ENCODE data around the gene PPP1CA. TPM values are rescaled to one million over a fixed set of nuclear protein-coding genes. Genes with fewer than 3 reads are reported as not detected.

PPP1CA gene
- total RNA-seq, 1 donor from 2014 or later, result 347 TPM

DNA sequence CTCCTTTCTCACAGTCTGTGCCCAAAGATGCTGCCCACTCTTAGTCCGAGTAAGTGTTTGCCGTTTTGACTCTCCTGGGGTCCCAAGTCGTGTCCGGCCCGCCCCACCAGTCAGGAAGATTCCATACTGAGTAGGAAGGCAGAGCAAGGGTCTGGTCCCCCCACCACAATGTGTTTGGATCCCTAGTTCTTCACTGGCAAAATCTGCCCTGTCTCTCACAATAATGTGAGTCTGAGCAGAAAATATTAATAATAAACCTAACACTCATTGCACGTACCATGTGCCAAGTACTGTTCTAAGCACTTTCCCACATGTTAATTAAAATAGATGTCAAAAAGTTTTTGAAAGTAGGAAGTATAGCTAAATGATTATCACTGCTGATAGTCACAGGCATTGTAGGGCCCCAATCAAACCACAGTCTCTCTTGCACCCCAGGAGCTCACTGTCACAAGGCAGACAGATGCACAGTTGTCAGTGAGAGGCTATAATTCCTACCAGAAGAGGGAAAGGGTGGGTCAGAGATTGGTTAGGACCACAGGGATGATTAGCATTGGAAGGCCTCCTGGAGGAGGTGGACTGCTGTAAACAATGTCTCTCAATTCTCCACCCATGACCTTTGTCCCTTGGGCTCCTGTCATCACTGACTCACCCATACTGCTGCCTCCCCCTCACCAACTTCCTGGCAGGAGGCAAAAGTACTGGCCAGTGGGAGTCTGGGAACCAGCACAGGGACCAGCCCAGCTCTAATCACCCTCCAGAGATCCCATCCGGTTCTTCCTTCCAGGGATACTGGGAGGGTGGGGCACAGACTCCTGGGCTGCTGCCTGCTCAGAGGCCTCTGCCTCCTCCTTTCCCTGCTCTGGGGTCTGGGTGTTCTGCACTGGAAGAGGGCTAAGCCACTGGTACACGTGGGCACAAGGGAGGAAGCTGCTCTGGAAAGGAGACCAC is 47.3 kb downstream of the PPP1CA start:
- intact Hi-C loops (cut with micrococcal nuclease), result no loop called here

DNA sequence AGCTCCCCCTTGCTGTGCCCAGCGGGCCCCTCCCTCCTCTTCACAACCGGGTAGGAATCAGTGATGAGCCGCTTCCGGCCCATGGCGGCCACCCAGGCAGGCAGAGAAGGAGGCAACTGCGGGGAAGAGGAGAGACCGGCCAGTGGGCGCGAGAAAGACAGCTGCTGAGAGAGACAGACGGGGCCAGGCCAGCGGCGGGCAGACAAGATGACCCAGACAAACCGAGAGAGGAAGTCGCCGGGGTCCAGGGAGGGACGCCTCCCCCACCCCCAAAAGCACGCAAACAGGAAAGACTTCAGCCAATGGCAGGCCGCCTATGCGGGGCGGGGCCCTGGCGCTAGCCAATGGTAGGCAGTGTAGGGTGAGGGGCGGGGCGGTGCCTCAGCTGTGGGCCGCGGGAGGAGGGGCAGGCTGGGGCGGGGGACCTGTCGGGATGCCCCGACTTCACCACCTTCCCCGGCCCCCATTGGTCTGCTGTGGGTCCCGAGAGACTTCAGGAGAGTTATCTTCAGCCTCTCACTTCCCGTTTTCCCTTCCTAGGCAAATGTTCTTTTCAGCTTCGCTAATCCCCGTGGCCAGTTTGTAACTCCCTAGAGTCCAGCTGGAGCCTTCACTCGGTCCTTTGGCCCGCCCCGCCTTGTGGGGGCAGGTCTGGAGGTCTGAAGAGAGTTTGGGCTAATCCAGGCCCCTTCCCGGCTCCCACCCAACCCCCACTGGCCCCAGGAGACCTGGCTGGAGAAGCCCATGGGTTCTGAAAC is 48.2 kb downstream of the PPP1CA start, which contains the start of gene POLD4:
Gene POLD4, minus strand, starts transcription at position 230 of the 758 bp plus-strand sequence. Its CDS starts 147 bp downstream, at position 83.
- intact Hi-C loops (cut with micrococcal nuclease), result loop anchor here (1.0 kb wide), 11 partner anchors 18 to 452 kb away; partner anchors contain the start of genes CDK2AP2, RAD9A, RPS6KB2 and TMEM134

DNA sequence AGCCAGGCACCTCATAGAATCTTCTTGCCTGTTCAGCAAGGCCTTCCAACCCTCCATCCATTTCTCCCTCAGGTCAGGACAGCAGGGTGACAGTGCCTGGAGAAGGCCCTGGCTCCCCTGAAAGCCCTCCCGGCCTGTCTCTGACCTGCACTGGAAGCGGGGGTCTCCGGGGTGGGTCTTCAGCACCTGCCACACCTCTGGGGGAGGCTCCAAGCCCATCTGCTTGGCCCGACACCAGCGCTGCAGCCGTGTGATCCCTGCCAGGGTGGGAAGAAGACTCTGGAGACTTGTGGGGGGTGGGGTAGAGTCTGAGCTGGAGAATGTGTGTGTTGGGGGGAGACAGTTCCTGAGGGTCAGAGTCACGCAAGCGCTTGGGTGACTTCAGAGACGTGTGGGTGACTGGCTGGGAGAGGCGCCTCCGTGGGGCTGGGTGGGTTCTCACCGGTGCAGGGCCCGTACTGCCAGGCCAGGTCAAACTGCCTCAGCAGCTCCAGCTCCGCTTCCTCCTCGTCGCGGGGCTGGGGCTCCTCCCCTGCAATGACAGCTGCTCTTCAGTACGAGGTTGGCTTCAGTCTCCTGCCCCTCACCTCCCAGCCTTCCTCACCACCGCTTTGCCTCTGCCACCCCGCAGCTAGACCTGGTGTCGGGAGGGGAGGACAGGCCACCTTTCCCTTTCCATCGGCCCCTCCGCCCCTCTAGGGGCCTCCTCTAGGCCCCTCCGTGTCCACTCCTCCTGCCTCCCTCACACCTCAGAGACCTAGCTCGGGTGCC is 48.9 kb downstream of the PPP1CA start:
- intact Hi-C loops (cut with micrococcal nuclease), result loop anchor here (1.0 kb wide), 11 partner anchors 19 to 453 kb away; partner anchors contain the start of genes CDK2AP2, RAD9A, RPS6KB2 and TMEM134

DNA sequence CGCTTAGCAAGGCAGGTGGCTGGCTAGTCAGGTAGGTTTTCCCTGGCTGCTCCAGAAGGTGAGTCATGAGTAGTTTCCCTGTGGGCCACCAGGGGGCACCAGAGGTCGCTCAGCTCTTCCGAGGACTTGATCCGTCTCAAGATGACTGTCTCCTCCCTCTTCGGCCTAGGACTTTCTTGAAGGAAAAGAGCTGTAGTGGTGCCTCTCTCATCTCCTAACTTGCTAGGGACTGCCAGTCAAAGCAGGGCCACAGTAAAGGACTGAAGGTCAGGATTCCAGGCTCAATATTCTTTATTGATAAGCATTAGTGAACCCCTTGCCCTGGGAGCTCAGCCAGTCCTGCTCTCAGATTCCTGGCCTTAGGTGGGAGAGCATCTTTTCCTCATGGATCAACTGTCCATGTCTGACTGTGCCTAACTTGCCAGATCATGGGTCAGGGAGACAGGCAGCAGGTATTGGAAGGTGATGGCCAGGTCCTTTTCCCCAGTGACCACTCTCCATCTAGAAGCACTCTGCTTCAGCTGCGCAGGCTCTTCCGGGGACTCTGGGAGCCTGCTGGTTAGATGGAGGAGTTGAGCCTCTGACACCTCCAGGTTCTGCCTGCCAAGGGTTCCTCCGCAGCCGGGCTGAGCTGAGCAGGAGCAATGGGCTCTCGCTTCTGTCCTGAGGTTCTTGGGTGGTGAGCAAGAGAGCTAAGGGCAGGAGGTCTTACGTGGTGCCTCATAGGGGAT is 50.2 kb downstream of the PPP1CA start:
- intact Hi-C loops (cut with micrococcal nuclease), result loop anchor here (1.0 kb wide), 1 partner anchor 31 kb away; no protein-coding TSS in a partner anchor

DNA sequence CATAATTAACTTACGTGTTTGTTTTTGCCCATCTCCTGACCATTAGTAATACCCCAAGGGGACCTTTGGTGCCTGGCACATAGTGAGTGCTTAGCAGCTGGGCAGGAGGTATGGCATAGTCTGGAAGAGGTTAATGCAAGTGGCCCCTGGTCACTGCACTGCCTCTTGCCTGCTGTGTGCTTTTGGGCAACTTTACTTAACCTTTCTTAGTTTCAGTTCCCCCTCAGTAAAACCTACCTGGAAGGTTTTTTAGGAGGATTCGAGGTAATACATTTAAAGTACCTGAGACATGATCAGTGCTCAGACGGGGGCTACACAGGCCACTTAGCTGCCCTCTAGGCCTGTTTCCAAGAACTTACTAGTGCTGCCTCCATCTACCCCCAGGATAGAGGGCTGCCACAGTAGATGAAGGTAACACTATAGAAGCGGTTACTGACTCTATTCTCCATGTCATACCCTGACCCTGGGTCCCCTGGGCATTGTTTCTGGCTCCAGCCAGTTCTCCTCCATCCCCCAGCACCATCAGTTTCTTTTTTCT is 51.7 kb downstream of the PPP1CA start:
- intact Hi-C loops (cut with micrococcal nuclease), result no loop called here

DNA sequence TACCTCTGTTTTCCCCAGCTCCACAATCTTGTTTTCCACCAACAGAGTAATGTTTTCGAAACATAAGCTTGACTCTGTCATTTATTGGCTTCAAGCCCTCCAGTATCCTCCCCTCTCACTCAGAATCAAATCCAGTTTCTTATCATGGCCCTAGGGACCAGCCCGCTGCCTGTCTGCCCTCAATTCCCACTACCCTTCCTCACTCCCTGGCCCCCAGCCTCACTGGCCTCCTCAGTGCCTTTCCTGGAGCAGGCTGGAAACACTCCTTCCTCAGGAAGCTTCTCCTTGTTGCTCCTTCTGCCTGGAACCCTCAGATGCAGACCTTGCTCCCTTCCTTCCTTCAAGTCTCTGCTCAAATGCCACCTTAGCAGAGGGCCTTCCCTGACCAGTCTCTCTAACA is 52.2 kb downstream of the PPP1CA start:
- intact Hi-C loops (cut with micrococcal nuclease), result no loop called here

DNA sequence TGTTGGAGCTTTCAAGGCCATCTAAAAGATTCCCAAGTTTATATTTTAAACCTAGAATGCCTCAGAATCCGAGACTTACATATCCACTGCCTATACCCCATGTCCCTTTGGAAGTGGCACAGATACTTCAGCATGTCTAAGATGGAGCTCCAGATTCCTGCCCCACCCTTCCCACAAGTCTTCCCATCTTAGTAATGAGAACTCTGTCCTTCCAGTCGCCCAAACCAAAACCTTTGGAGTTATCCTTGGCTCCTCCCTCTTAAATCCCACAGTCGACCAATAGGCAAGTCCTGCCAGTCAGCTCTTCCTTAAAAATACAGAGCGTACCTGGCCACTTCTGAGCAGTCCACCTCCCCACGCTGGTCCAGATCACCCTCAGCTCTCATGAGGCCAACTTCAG is 52.6 kb downstream of the PPP1CA start:
- intact Hi-C loops (cut with micrococcal nuclease), result no loop called here

Other genes starting within 250 kb of the PPP1CA start
- gene GRK2, start 135.4 kb downstream of the PPP1CA start, total RNA-seq, result 351 and 369 TPM in 2 replicates
- gene ANKRD13D, start 112.6 kb downstream of the PPP1CA start, total RNA-seq, result 198 and 200 TPM in 2 replicates
- 13.0 and 17.3 TPM in 2 replicates for gene SSH3, start 98.3 kb downstream of the PPP1CA start, total RNA-seq
- 58.8 and 62.1 TPM in 2 replicates for gene POLD4, start 48.3 kb downstream of the PPP1CA start, total RNA-seq
- 0.15 and 0.29 TPM in 2 replicates for gene CLCF1, start 28.3 kb downstream of the PPP1CA start, total RNA-seq
- gene RAD9A, start 9.9 kb downstream of the PPP1CA start, total RNA-seq, result 39.6 and 47.7 TPM in 2 replicates
- 312 and 319 TPM in 2 replicates for gene TBC1D10C, start 2.2 kb upstream of the PPP1CA start, total RNA-seq
- gene CARNS1, start 13.8 kb upstream of the PPP1CA start, total RNA-seq, result 0.47 and 0.66 TPM in 2 replicates
- 63.7 and 69.5 TPM in 2 replicates for gene RPS6KB2, start 26.6 kb upstream of the PPP1CA start, total RNA-seq
- gene PTPRCAP, start 35.8 kb upstream of the PPP1CA start, total RNA-seq, result 406 and 428 TPM in 2 replicates
- gene CORO1B, start 41.6 kb upstream of the PPP1CA start, total RNA-seq, result 242 and 243 TPM in 2 replicates
- not detected in 2 replicates for gene GPR152, start 50.9 kb upstream of the PPP1CA start, total RNA-seq
- gene CABP4, start 53.5 kb upstream of the PPP1CA start, total RNA-seq, result 3.6 and 4.2 TPM in 2 replicates
- 40.5 and 43.9 TPM in 2 replicates for gene TMEM134, start 67.4 kb upstream of the PPP1CA start, total RNA-seq
- 149 and 163 TPM in 2 replicates for gene AIP, start 81.2 kb upstream of the PPP1CA start, total RNA-seq
- gene PITPNM1, start 103.5 kb upstream of the PPP1CA start, total RNA-seq, result 118 and 119 TPM in 2 replicates
- 189 and 191 TPM in 2 replicates for gene CDK2AP2, start 106.3 kb upstream of the PPP1CA start, total RNA-seq
- gene CABP2, start 121.6 kb upstream of the PPP1CA start, total RNA-seq, result not detected in 2 replicates
- 262 TPM in 2 replicates for gene GSTP1, start 182.0 kb upstream of the PPP1CA start, total RNA-seq
- gene NDUFV1, start 205.1 kb upstream of the PPP1CA start, total RNA-seq, result 244 and 258 TPM in 2 replicates
- gene NUDT8, start 228.1 kb upstream of the PPP1CA start, total RNA-seq, result 6.5 and 6.7 TPM in 2 replicates
- gene TBX10, start 237.9 kb upstream of the PPP1CA start, total RNA-seq, result not detected in 2 replicates
- 0.37 TPM in 1 of 2 replicates, not detected in the other for gene ACY3, start 248.9 kb upstream of the PPP1CA start, total RNA-seq

Measured in T-helper 1 cell treated with Interleukin-12 subunit alpha and Interleukin-12 subunit beta and Interleukin-4 antibody, amounts not matched to agents 30 ng/mL and 1 ng/mL, for 36 hours (primary cell).